Kasumi-1 (cell line): ENCODE measurements around the gene TNNT1.
"Not testable (repeated sequence)": the region's sequence is repeated elsewhere in the genome, so short reads cannot be mapped to it uniquely, and the experiment has no call there.

ENCODE experiments used
- DNase-seq, 2 experiments: peaks; one replicate each; lab custom pipeline; 2025; lab: John Stamatoyannopoulos, UW

TNNT1 gene

GRCh38 chr19:55169136-55169535, 20.1 kb upstream of the TNNT1 start:
- DNase-seq: no peak

GRCh38 chr19:55166530-55167268, 17.7 kb upstream of the TNNT1 start, which contains the start of gene DNAAF3:
Gene DNAAF3 (minus strand): TSS chr19:55166613. CDS start chr19:55166413, 200 bp downstream.
- DNase-seq: peak; percentile 97 to 98

DNA sequence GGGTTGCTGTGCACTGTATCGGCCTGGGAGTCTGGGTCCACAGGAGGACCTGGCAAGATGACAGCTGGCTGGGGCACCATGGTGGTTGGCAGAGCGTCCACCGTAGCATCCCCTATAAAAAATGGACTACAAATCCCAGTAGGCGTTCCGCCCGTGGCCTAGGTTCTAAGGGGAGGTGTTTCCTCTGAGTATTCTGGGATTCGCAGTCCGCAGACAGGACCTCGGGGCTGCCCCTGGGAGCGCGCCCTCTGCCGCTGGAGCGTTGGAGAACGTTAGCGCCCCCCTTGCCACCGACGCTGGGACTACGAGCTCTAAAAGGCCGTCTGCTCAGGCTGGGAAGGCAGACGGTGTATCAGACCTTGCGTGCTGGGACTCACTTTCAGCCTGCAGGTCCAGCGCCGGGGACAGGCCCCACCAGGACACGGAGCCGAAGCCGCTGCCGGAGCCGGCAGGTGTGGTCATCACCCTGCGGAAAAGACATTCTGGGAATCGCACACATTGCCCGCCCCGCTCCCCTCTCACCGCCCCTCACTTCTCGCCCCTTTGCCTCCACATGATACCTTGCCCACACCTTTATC, 17.0 kb upstream of the TNNT1 start:
- DNase-seq: peak; percentile 94 to 96

DNA sequence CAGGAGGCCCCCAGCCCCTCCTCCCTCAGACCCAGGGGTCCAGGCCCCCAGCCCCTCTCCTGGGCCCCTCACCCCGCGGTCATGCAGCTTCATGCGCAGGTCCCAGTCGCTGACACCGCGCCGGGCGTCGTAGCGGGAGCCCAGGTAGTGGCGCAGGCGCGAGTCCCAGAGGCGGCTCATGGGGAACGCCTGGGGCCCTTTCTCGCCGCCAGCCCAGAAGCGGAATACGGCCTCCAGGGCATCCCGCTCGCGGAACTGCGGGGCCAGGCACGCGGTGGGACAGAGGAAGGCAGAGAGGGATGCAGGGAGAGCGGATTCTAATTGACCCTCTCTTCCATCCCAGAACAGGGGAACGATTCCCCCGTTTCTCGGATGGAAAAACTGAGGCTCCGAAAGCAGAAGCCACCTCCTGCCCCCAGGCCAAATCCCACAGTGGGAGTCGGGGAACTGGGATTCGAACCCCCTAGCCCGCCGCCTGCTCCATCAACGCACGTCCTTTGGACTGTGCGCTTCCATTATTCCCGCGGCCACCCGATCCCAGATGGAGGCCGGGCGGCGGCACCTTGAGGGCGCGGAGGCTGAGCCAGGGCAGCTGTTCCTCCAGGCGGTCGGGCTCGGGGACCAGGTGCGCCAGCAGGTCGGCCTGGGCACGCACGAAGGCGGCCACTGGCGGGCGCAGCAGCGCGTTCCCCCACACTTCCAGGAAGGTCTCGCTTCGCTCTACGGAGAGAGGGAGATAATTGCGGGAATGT, 12.7 kb upstream of the TNNT1 start:
- no peak for DNase-seq

GRCh38 chr19:55160986-55161365, 12.0 kb upstream of the TNNT1 start:
- no peak for DNase-seq

- DNase-seq: peak; percentile 94 to 95
Observed at GRCh38 chr19:55160128-55160985, 11.4 kb upstream of the TNNT1 start.

- no peak for DNase-seq
Observed at GRCh38 chr19:55158848-55159749, 10.1 kb upstream of the TNNT1 start.

DNA sequence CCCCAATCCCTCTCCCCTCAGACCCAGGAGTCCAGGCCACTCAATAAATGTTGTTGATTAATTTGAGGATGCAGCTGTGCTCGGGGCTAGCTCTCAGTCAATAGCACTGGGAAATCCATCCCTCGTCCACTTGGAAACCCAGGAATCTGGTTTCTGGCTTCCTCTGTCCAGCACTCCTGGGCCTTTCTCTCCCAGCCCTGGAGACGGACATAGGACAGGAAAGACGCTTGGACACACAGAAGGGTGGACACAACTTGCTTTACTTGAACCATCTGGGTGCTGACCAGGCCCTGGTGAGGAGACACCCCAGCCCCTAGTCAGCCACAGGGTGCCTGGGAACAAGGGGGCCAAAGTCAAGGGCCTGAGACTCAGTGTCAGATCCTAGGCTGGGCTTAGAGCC, 9.4 kb upstream of the TNNT1 start:
- no peak for DNase-seq

DNA sequence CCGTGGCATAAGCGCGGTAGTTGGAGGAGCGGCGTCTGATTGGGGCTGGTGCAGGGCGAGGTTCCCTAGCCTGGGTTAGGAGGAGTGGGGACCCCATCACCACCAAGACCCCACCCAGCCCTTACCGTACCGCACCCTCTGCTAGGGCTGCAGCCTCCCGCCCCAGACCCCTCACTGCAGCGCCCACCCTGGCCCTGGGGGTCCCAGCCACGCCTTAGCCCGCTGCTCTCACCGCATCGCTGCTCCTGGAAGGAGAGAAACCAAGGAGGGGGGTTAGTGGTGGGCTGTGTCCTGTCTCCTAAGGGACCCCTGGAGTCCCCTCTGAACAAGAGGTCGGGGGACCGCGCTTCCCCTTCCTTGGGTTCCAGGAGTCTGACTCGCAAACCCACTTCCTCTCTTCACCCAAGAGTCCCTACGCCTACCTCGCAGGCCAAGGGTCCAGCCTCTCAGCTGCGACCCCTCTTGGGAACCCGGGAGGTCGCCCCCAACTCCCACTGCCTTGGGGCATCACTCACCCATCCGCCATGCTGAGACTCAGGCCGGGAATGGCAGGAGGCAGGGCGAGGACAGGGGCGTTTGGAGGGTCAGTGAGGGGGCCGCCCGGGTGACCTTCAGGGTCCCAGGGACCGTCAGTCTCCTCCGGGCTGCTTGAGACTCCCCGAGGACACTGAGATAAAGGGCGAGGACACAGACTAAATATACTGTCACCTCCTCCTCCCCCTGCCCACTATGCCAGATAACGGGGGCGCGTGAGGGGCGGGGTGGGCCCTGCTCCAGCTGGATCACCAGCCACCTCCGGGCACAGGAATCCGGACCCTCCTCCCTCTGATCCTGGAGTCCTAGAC, 8.3 kb upstream of the TNNT1 start, which contains the start of gene TNNI3:
Gene TNNI3 (minus strand): TSS at position 669 of the 845 bp plus-strand sequence. CDS start 143 bp downstream, at position 526.
- no peak for DNase-seq

GRCh38 chr19:55156202-55157063, 7.4 kb upstream of the TNNT1 start:
- no peak for DNase-seq

DNA sequence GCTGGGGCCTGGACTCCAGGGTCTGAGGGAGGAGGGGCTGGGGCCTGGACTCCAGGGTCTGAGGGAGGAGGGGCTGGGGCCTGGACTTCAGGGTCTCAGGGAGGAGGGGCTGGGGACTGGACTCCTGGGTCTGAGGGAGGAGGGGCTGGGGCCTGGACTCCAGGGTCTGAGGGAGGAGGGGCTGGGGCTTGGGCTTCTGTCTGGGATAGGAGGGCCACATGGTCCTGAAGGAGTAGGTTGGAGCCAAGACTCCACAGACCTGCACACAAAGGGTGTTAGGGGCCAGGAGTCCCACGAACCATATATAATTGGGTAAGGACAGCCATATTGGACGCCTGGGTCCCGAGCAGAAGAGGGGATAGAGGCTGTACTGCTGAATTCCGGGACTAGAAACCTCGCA, 6.8 kb upstream of the TNNT1 start:
- not testable (repeated sequence) for DNase-seq

DNA sequence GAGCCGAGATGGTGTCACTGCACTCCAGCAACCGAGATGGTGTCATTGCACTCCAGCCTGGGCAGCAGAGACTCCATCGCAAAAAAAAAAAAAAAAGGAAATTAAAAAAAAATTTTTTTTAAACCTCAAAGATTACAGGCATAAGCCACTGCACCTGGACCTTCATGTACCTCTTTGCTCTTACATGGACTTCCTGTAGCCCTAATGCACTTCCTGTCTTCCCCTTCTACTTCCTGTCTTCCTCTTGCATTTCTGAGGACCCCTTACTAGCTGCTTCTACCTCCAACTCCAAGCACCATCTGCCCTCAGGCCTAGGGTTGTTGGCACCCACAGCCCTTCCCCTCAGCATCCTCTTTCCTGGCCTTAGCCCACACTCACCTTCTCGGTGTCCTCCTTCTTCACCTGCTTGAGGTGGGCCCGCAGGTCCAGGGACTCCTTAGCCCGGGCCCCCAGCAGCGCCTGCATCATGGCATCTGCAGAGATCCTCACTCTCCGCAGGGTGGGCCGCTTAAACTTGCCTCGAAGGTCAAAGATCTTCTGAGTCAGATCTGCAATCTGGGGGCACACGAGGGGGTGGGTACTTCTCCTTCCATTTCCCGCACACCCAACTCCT, 4.8 kb upstream of the TNNT1 start:
- no peak for DNase-seq

DNA sequence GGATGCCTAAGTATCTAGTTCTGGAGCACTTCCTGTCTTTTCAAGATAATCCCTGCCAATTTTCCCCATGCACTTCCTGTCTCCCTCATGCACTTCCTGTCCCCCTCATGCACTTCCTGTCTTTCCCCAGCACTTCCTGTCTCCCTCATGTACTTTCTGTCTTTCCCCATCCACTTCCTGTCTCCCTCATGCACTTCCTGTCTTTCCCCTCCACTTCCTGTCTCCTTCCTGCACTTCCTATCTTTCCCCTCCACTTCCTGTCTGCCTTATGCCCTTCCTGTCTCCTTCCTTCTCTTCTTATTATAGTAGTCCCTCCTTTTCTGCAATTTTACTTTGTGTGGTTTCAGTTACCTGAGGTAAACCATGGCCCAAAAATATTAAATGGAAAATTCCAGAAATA, 3.0 kb upstream of the TNNT1 start:
- no peak for DNase-seq

DNA sequence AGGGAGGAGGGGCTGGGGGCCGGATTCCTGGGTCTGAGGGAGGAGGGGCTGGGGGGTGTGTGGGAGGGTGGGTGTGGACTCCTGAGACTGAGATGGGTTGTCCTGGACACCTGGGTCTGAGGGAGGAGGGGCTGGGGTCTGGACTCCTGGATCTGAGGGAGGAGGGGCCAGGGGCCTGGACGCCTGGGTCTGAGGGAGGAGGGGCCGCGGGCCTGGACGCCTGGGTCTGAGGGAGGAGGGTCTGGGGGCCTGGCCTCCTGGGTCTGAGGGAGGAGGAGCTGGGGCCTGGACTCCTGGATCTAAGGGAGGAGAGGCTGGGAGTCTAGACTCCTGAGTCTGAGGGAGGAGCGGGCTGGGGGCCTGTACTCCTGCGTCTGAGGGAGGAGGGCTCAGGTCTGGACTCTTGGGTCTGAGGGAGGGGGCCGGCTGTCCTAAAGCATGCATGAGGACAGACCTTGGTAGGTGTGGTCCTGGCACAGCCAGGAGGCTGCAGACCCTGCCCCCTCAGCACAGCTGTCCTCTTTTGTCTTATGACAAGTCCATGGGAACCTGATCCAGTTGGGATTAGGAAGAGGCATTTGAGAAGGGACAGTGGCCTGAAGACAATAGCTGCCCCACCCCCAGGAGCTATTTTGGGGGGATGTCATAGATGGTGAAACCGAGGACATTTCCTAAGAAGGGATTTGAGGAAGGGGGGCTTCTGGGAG, 1.3 kb downstream of the TNNT1 start:
- DNase-seq: no peak

DNA sequence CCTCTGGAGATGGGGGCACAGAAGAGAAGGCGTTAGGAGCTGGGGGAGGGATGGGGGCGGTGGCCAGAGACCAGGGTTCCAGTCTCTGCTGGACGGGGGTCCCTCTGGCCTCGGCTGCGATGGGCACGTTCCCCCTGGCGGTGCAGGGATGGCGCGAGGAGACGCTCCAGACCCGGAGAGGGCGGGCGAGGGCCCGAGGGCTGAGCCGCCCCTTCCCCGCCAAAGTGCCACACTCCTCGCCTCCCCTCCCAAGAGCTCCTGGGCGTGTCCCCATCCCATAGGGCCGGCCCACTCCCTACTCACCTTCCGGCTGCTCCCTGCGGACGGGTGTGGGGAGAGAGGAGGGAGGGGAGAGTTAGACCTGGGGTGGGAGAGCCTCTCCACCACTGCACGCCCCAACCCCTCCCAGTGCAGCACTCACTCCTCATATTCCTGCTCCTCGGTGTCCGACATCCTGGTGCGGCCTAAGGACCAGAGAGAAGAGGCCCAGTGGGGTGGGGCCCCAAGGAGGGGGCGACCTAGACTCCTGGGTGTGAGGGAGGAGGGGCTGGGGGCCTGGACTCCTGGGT, 2.2 kb downstream of the TNNT1 start:
- DNase-seq: peak; percentile 27 to 55

DNA sequence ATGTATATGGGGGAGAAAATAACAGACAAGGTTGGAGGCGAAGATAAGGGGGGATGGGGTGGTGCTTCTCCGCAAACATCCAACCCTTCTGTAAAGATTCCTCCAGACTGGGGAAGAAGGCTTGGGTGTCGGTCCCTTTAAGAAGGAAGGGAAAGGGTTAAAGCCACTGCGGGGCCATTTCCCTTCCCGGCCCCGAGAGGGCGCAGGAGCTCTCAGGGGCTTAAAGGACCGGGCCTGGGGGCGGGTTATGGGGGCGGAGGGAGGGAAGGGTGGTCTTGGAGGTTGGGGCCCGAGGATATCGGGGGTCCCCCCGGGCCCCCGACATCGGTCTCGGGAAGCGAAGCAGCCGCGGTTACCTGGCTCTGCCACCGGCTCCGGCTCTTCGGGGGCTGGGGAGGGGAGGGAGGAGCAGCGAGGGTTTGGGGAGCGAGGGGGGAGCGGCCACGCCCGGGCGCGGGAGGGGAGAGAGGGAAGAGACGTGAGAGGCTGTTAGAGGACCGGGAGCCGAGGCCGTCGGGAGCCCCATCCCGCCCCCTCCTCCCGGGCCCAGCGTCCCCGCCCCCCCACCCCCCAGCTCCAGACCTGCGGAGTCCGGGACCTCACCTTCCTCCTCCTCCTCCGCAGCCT, 2.8 kb downstream of the TNNT1 start:
- DNase-seq: peak; percentile 58 to 72

- no peak for DNase-seq
Observed at GRCh38 chr19:55145232-55145631, 3.8 kb downstream of the TNNT1 start.
